HepG2 (cell line): ENCODE measurements around the gene ICAM5. TPM values are rescaled to one million over a fixed set of nuclear protein-coding genes. Genes with fewer than 3 reads are reported as not detected.

Experiments
- FOXP4 ChIP-seq: sonication (generic); formaldehyde crosslinking; IDR thresholded peaks from 2 replicates; pipeline ENCODE4 v1.4.0; 2020; ENCODE audit warnings: missing genetic modification reagents
- HDAC2 ChIP-seq: sonication (generic); formaldehyde crosslinking; IDR thresholded peaks from 2 replicates; pipeline ENCODE4 v1.4.0; 2020; ENCODE audit warnings: missing genetic modification reagents
- HNRNPL ChIP-seq: fragments of 200-400 bp; formaldehyde crosslinking; IDR thresholded peaks from 2 replicates; pipeline ENCODE4 v1.6.1; 2017; ENCODE audit warnings: mild to moderate bottlenecking, low read depth, low read length
- MAFF ChIP-seq: IDR thresholded peaks from 2 replicates; pipeline ENCODE4 v1.6.1; 2011; ENCODE audit warnings: low read depth, low read length, improper control_type of control experiment
- MAX ChIP-seq: IDR thresholded peaks from 2 replicates; pipeline ENCODE4 v1.6.1; 2012; ENCODE audit warnings: inconsistent platforms
- SP2 ChIP-seq: sonication (generic); formaldehyde crosslinking; IDR thresholded peaks from 2 replicates; pipeline ENCODE4 v1.5.1; 2020; ENCODE audit warnings: mild to moderate bottlenecking, missing genetic modification reagents
- SRSF9 ChIP-seq: fragments of 200-400 bp; formaldehyde crosslinking; IDR thresholded peaks from 2 replicates; pipeline ENCODE4 v1.6.1; 2018; ENCODE audit warnings: borderline replicate concordance, mild to moderate bottlenecking, low read depth, low read length; ENCODE audit not compliant: insufficient read depth, poor library complexity, severe bottlenecking
- STAT6 ChIP-seq: sonication (generic); formaldehyde crosslinking; IDR thresholded peaks from 2 replicates; pipeline ENCODE4 v1.4.0; 2020; ENCODE audit warnings: missing genetic modification reagents, mild to moderate bottlenecking, borderline replicate concordance
- THAP8 ChIP-seq: sonication (generic); formaldehyde crosslinking; IDR thresholded peaks from 2 replicates; pipeline ENCODE4 v1.5.1; 2020; ENCODE audit warnings: missing genetic modification reagents, mild to moderate bottlenecking, borderline replicate concordance
- TOE1 ChIP-seq: sonication (generic); formaldehyde crosslinking; IDR thresholded peaks from 2 replicates; pipeline ENCODE4 v1.4.0; 2020; ENCODE audit warnings: mild to moderate bottlenecking, missing genetic modification reagents
- ZBTB20 ChIP-seq: sonication (generic); formaldehyde crosslinking; IDR thresholded peaks from 2 replicates; pipeline ENCODE4 v1.8.1; 2023; ENCODE audit warnings: missing genetic modification reagents, low read depth, mild to moderate bottlenecking, borderline replicate concordance
- ZBTB7B ChIP-seq: sonication (generic); formaldehyde crosslinking; IDR thresholded peaks from 2 replicates; pipeline ENCODE4 v1.4.0; 2020; ENCODE audit warnings: missing genetic modification reagents
- ZFP36L2 ChIP-seq: sonication (generic); formaldehyde crosslinking; IDR thresholded peaks from 2 replicates; pipeline ENCODE4 v1.4.0; 2020; ENCODE audit warnings: missing genetic modification reagents
- ZNF10 ChIP-seq: sonication (generic); formaldehyde crosslinking; IDR thresholded peaks from 2 replicates; pipeline ENCODE4 v1.4.0; 2020; ENCODE audit warnings: mild to moderate bottlenecking, low read depth, missing genetic modification reagents, borderline replicate concordance
- ZNF556 ChIP-seq: sonication (generic); formaldehyde crosslinking; IDR thresholded peaks from 2 replicates; pipeline ENCODE4 v1.4.0; 2020; ENCODE audit warnings: mild to moderate bottlenecking, missing genetic modification reagents, borderline replicate concordance
- ZNF557 ChIP-seq: sonication (generic); formaldehyde crosslinking; IDR thresholded peaks from 2 replicates; pipeline ENCODE4 v1.4.0; 2020; ENCODE audit warnings: missing genetic modification reagents
- ZNF629 ChIP-seq: sonication (generic); formaldehyde crosslinking; conservative IDR thresholded peaks from 2 replicates; pipeline ENCODE4 v1.5.0; 2020; ENCODE audit warnings: missing genetic modification reagents
- ZNF800 ChIP-seq: sonication (generic); formaldehyde crosslinking; IDR thresholded peaks from 2 replicates; pipeline ENCODE4 v1.4.0; 2020; ENCODE audit warnings: missing genetic modification reagents
- ZUFSP ChIP-seq: sonication (generic); formaldehyde crosslinking; IDR thresholded peaks from 2 replicates; pipeline ENCODE4 v1.9.0; 2021; ENCODE audit warnings: missing genetic modification reagents, mild to moderate bottlenecking, borderline replicate concordance
- polyA plus RNA-seq, 8 experiments: library from polyadenylated mRNA; depleted of rRNA in 3 of 8; stranded (reverse) in 7 of 8; unstranded in 1 of 8; fragments of >200 nt; fragmentation: Illumina TruSeq in 4 of 8; extraction: Trizol in 4 of 8; gene quantifications; 2 replicates each; pipeline versions ENCODE4 v1.2.1 to v1.2.3, GENCODE V29; 2011 to 2016; ENCODE audit warnings: low read depth in 4 of 8, missing spikeins in 1 of 8, mixed read lengths in 1 of 8; ENCODE audit not compliant: insufficient read depth in 1 of 8
- total RNA-seq, 5 experiments: library from RNA; depleted of rRNA; stranded (reverse); fragments of >200 nt; fragmentation: Illumina TruSeq; extraction: Trizol; gene quantifications; 2 replicates each; pipeline ENCODE4 v1.2.3, GENCODE V29; 2016; ENCODE audit warnings: low read depth in 1 of 5

The ICAM5 gene
- total and polyA plus RNA-seq, 2 of the 13 experiments (the other 11 are each of a cell fraction or from before 2014, with no cell fraction given), result 0.46 to 1.6 TPM

- TF ChIP-seq ZFP36L2 (CRISPR knock-in tag) (no peak), FOXP4 (CRISPR knock-in tag) (peak; percentile 52; the same call in 1 of the 2 replicates), SRSF9 (no peak), HDAC2 (CRISPR knock-in tag) (0 out of 2 replicates have a peak, but pooled peaks have one; percentile 32), TOE1 (CRISPR knock-in tag) (no peak), ZNF557 (CRISPR knock-in tag) (no peak), ZNF629 (CRISPR knock-in tag) (no peak), ZUFSP (CRISPR knock-in tag) (no peak), MAFF (no peak), MAX (peak; percentile 91), ZNF10 (no peak), SP2 (CRISPR knock-in tag) (no peak), THAP8 (no peak), ZBTB7B (CRISPR knock-in tag) (peak; percentile 42; the same call in 1 of the 2 replicates), ZNF556 (CRISPR knock-in tag) (no peak), ZNF800 (peak; percentile 26; the same call in 1 of the 2 replicates), HNRNPL (no peak), STAT6 (CRISPR knock-in tag) (no peak), ZBTB20 (CRISPR knock-in tag) (no peak)
Measured at GRCh38 chr19:10334588-10335351, 45.0 kb downstream of the ICAM5 start (continued).
